Astrocyte (in vitro differentiated cells and primary cell): ENCODE measurements around the gene GGTLC2. TPM values are rescaled to one million over a fixed set of nuclear protein-coding genes. Genes with fewer than 3 reads are reported as not detected.

Source experiments
- DNase-seq: peaks from one replicate; pipeline ENCODE4 v3.0.0-alpha.2; 2010; ENCODE audit warnings: low read depth
- FAIRE-seq: peaks from 2 replicates; lab custom pipeline; 2011; peaks lifted over from hg19 to GRCh38; lab: Jason Lieb, UNC
- H2AFZ ChIP-seq: 2 replicates; pipeline ENCODE4 v1.6.0; 2012; ENCODE audit warnings: low read depth, low read length, inconsistent platforms
- H3K27ac ChIP-seq: 2 replicates; pipeline ENCODE4 v1.5.1; 2011; ENCODE audit warnings: low read depth, low read length, inconsistent platforms
- H3K27me3 ChIP-seq: 2 replicates; pipeline ENCODE4 v1.6.0; 2011; ENCODE audit warnings: low read length, inconsistent platforms; ENCODE audit not compliant: insufficient read depth
- H3K36me3 ChIP-seq: 2 replicates; pipeline ENCODE4 v1.5.1; 2011; ENCODE audit warnings: low read length, inconsistent platforms; ENCODE audit not compliant: insufficient read depth
- H3K4me1 ChIP-seq: 2 replicates; pipeline ENCODE4 v1.5.1; 2011; ENCODE audit warnings: low read length, inconsistent platforms; ENCODE audit not compliant: insufficient read depth
- H3K4me2 ChIP-seq: 2 replicates; pipeline ENCODE4 v1.6.0; 2012; ENCODE audit warnings: low read length, inconsistent platforms
- H3K4me3 ChIP-seq: 2 replicates; pipeline ENCODE4 v1.5.1; 2011; ENCODE audit warnings: low read depth, mild to moderate bottlenecking, low read length, inconsistent platforms; ENCODE audit not compliant: insufficient read depth
- H3K79me2 ChIP-seq: 2 replicates; pipeline ENCODE4 v1.6.0; 2012; ENCODE audit warnings: mild to moderate bottlenecking, low read length, inconsistent platforms; ENCODE audit not compliant: insufficient read depth
- H3K9ac ChIP-seq: 2 replicates; pipeline ENCODE4 v1.6.0; 2012; ENCODE audit warnings: mild to moderate bottlenecking, low read length, inconsistent platforms
- H3K9me3 ChIP-seq: 2 replicates; pipeline ENCODE4 v1.5.1; 2012; ENCODE audit warnings: low read depth, mild to moderate bottlenecking, low read length, inconsistent platforms; ENCODE audit not compliant: insufficient read depth
- H4K20me1 ChIP-seq: 2 replicates; pipeline ENCODE4 v1.6.0; 2012; ENCODE audit warnings: low read length, inconsistent platforms; ENCODE audit not compliant: insufficient read depth
- H3K27ac Mint-ChIP-seq: one replicate; pipeline ENCODE4 v1.8.0; 2021; ENCODE audit warnings: mild to moderate bottlenecking, mixed read lengths; ENCODE audit not compliant: unreplicated experiment
- H3K27me3 Mint-ChIP-seq: one replicate; pipeline ENCODE4 v1.8.0; 2021; ENCODE audit warnings: low read depth, mixed read lengths; ENCODE audit not compliant: unreplicated experiment
- H3K36me3 Mint-ChIP-seq: one replicate; pipeline ENCODE4 v1.8.0; 2021; ENCODE audit warnings: low read depth, mixed read lengths; ENCODE audit not compliant: unreplicated experiment
- H3K4me1 Mint-ChIP-seq: one replicate; pipeline ENCODE4 v1.8.0; 2021; ENCODE audit warnings: low read depth, mixed read lengths; ENCODE audit not compliant: unreplicated experiment
- H3K4me3 Mint-ChIP-seq: one replicate; pipeline ENCODE4 v1.8.0; 2021; ENCODE audit warnings: mild to moderate bottlenecking, moderate library complexity, mixed read lengths; ENCODE audit not compliant: unreplicated experiment
- H3K9me3 Mint-ChIP-seq: one replicate; pipeline ENCODE4 v1.8.0; 2021; ENCODE audit warnings: mild to moderate bottlenecking, mixed read lengths; ENCODE audit not compliant: unreplicated experiment
- CTCF ChIP-seq: IDR thresholded peaks from 2 replicates; pipeline ENCODE4 v1.5.1; 2011; ENCODE audit warnings: low read depth, mild to moderate bottlenecking, inconsistent platforms, low read length, moderate library complexity; ENCODE audit not compliant: insufficient read depth
- EZH2 ChIP-seq: IDR thresholded peaks from 2 replicates; pipeline ENCODE4 v1.6.1; 2012; ENCODE audit warnings: mild to moderate bottlenecking, low read length, inconsistent platforms; ENCODE audit not compliant: insufficient read depth
- total RNA-seq: library from RNA; stranded (reverse); gene quantifications from 2 replicates; pipeline ENCODE4 v1.2.1, GENCODE V29; 2021

Gene GGTLC2
- total RNA-seq, 1 donor from 2014 or later, result not detected

DNA sequence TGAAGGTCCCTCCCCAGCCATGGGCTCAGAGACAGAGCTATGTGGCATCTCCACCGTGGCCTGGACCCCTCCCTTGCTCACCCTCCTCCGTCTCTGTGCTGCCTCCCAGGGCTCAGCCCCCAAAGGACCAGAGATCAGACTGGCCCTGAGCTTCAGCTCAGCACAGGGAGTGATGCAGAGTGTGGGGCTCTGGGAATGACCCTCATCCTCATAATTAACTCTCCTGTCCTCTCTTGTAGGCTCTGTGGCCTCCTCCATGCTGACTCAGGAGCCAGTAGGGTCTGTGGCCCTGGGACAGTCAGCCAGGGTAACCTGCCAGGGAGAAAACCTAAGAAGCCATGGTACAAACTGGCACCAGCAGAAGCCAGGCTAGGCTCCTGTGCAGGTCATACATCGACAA, 28.7 kb downstream of the GGTLC2 start:
- no peak overlapping the region for H3K4me3 Mint-ChIP-seq
- H3K27me3 Mint-ChIP-seq, result peaks cover 82% of the 10 kb centered on the region
- H4K20me1 ChIP-seq, result no peaks in the 10 kb centered on the region
- H3K4me3 ChIP-seq, result no peak overlapping the region
- H3K27ac Mint-ChIP-seq, result no peak overlapping the region
- no peaks in the 10 kb centered on the region for H3K36me3 ChIP-seq
- H3K27ac ChIP-seq, result no peak overlapping the region
- no peak overlapping the region for H3K9ac ChIP-seq
- no peaks in the 10 kb centered on the region for H3K9me3 ChIP-seq
- H3K9me3 Mint-ChIP-seq, result peaks cover 12% of the 10 kb centered on the region
- H3K36me3 Mint-ChIP-seq, result no peaks in the 10 kb centered on the region
- H3K79me2 ChIP-seq, result no peaks in the 10 kb centered on the region
- H3K4me2 ChIP-seq, result no peak overlapping the region
- FAIRE-seq (no peak), DNase-seq (no peak)
- H2AFZ ChIP-seq, result no peak overlapping the region
- no peak for TF ChIP-seq EZH2
- TF ChIP-seq CTCF, result no peak
- no peaks in the 10 kb centered on the region for H3K4me1 ChIP-seq
- H3K27me3 ChIP-seq, result no peaks in the 10 kb centered on the region
- H3K4me1 Mint-ChIP-seq, result no peaks in the 10 kb centered on the region

DNA sequence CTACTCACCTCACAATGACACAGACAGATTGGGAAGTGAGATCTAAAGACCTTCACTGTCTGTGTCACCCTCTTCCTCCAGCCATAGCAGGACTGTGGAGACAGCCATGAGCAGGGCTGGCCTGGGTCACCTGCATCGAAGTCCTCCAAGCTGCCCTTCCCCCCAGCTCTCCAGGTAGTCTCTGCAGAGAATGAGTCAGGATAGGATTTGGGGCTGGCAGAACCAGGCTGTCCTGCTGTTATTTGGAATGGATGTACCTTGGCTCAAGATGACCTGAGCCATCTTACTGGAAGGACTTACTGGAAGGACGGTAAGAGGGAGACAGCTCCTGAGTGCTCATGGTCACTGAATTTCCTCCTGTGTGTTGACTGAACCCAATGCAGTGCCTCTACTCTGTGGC, 29.2 kb downstream of the GGTLC2 start:
- no peak overlapping the region for H3K27ac ChIP-seq
- H3K9me3 Mint-ChIP-seq, result peaks cover 12% of the 10 kb centered on the region
- no peak overlapping the region for H3K27ac Mint-ChIP-seq
- H3K9me3 ChIP-seq, result no peaks in the 10 kb centered on the region
- no peaks in the 10 kb centered on the region for H3K79me2 ChIP-seq
- H3K4me1 ChIP-seq, result no peaks in the 10 kb centered on the region
- H3K36me3 Mint-ChIP-seq, result no peaks in the 10 kb centered on the region
- H3K27me3 Mint-ChIP-seq, result peaks cover 81% of the 10 kb centered on the region
- no peak overlapping the region for H3K4me3 ChIP-seq
- no peak overlapping the region for H3K9ac ChIP-seq
- no peaks in the 10 kb centered on the region for H4K20me1 ChIP-seq
- H2AFZ ChIP-seq, result no peak overlapping the region
- no peaks in the 10 kb centered on the region for H3K36me3 ChIP-seq
- no peak for DNase-seq
- H3K4me2 ChIP-seq, result no peak overlapping the region
- H3K4me3 Mint-ChIP-seq, result no peak overlapping the region
- H3K4me1 Mint-ChIP-seq, result no peaks in the 10 kb centered on the region
- TF ChIP-seq EZH2 (no peak), CTCF (no peak)
- H3K27me3 ChIP-seq, result no peaks in the 10 kb centered on the region
- FAIRE-seq, result no peak

- no peaks in the 10 kb centered on the region for H4K20me1 ChIP-seq
- Mint-ChIP-seq H3K27me3 (peaks cover 82% of the 10 kb centered on the region), H3K4me3 (no peak overlapping the region), H3K4me1 (no peaks in the 10 kb centered on the region), H3K36me3 (no peaks in the 10 kb centered on the region), H3K27ac (no peak overlapping the region), H3K9me3 (peaks cover 12% of the 10 kb centered on the region)
- H3K36me3 ChIP-seq, result no peaks in the 10 kb centered on the region
- no peaks in the 10 kb centered on the region for H3K4me1 ChIP-seq
- H3K27ac ChIP-seq, result no peak overlapping the region
- TF ChIP-seq CTCF (no peak), EZH2 (no peak)
- no peak overlapping the region for H3K4me2 ChIP-seq
- DNase-seq, result no peak
- FAIRE-seq, result no peak
- no peaks in the 10 kb centered on the region for H3K9me3 ChIP-seq
- no peak overlapping the region for H3K9ac ChIP-seq
- no peak overlapping the region for H3K4me3 ChIP-seq
- no peak overlapping the region for H2AFZ ChIP-seq
- no peaks in the 10 kb centered on the region for H3K27me3 ChIP-seq
- H3K79me2 ChIP-seq, result no peaks in the 10 kb centered on the region
Observed at GRCh38 chr22:22674467-22674866, 30.1 kb downstream of the GGTLC2 start.
